Activated CD8-positive, alpha-beta T cell treated with anti-CD3 and anti-CD28 coated beads for 36 hours (primary cell): ENCODE measurements around the gene JMJD1C. TPM values are rescaled to one million over a fixed set of nuclear protein-coding genes. Genes with fewer than 3 reads are reported as not detected.

Experiments used
- ATAC-seq: fragments of 200-7000 bp; cut with Tn5 transposase; one replicate; pipeline ENCODE4 v1.10.0; 2021; ENCODE audit warnings: mild to moderate bottlenecking, moderate library complexity
- CTCF ChIA-PET: fragments of 350-600 bp; sonication (Branson Sonifier 250); formaldehyde crosslinking; loops from one replicate; lab custom pipeline; 2021; ENCODE audit warnings: antibody characterized with exemption; lab: Charles Lee
- POLR2A ChIA-PET: fragments of 350-600 bp; sonication (Branson Sonifier 250); formaldehyde crosslinking; loops from one replicate; lab custom pipeline; 2021; ENCODE audit warnings: antibody characterized with exemption; lab: Charles Lee
- DNase-seq: peaks from one replicate; pipeline ENCODE4 v3.0.0-alpha.2; 2020
- H3K27ac Mint-ChIP-seq: one replicate; pipeline ENCODE4 v1.8.0; 2021; ENCODE audit warnings: mild to moderate bottlenecking, mixed read lengths
- H3K27me3 Mint-ChIP-seq: one replicate; pipeline ENCODE4 v1.8.0; 2021; ENCODE audit warnings: mixed read lengths
- H3K36me3 Mint-ChIP-seq: one replicate; pipeline ENCODE4 v1.8.0; 2021; ENCODE audit warnings: low read depth, mixed read lengths
- H3K4me1 Mint-ChIP-seq: one replicate; pipeline ENCODE4 v1.8.0; 2021; ENCODE audit warnings: low read depth, mixed read lengths
- H3K4me3 Mint-ChIP-seq: one replicate; pipeline ENCODE4 v1.8.0; 2021; ENCODE audit warnings: mild to moderate bottlenecking, moderate library complexity, mixed read lengths
- H3K9me3 Mint-ChIP-seq: one replicate; pipeline ENCODE4 v1.8.0; 2021; ENCODE audit warnings: mixed read lengths
- CTCF ChIP-seq: fragments of 200-600 bp; IDR thresholded peaks from one replicate; pipeline ENCODE4 v1.8.0; 2022; ENCODE audit warnings: antibody characterized with exemption, mild to moderate bottlenecking
- intact Hi-C: fragments of 100-400 bp; cut with micrococcal nuclease; formaldehyde crosslinking; loops from one replicate; pipeline ENCODE4 v1.10.0; 2022
- total RNA-seq, 2 experiments: library from RNA; stranded (reverse); gene quantifications; one replicate each; pipeline ENCODE4 v1.2.3, GENCODE V29; 2021

The JMJD1C gene
- total RNA-seq, 2 experiments from 2014 or later: 45.2 to 48.1 TPM

- H3K4me3 Mint-ChIP-seq: no peak overlapping the region
- peaks cover 5% of the 10 kb centered on the region for H3K9me3 Mint-ChIP-seq
- peaks cover 46% of the 10 kb centered on the region for H3K36me3 Mint-ChIP-seq
- ATAC-seq (no peak), DNase-seq (no peak)
- no peaks in the 10 kb centered on the region for H3K27me3 Mint-ChIP-seq
- H3K27ac Mint-ChIP-seq: peak overlapping the region; percentile 5
- intact Hi-C loops: no loop called here
- TF ChIP-seq CTCF: no peak
- peaks cover 48% of the 10 kb centered on the region for H3K4me1 Mint-ChIP-seq
- POLR2A ChIA-PET: no interaction called here
- CTCF ChIA-PET: interaction anchor here (0.7 to 1.7 kb wide), 6 partner anchors 24 to 507 kb away, joined by 3 to 9 read pairs (median 5); no protein-coding TSS in a partner anchor
Observed at GRCh38 chr10:63213489-63213888, 252.3 kb downstream of the JMJD1C start.

- no peak overlapping the region for H3K4me3 Mint-ChIP-seq
- H3K36me3 Mint-ChIP-seq: peaks cover 65% of the 10 kb centered on the region
- TF ChIP-seq CTCF: no peak
- DNase-seq (peak; percentile 56), ATAC-seq (peak; percentile 64)
- peaks cover 5% of the 10 kb centered on the region for H3K9me3 Mint-ChIP-seq
- CTCF ChIA-PET: interaction anchor here (0.6 to 2.1 kb wide), 3 partner anchors 10 to 510 kb away, joined by 3 to 9 read pairs (median 4); no protein-coding TSS in a partner anchor
- intact Hi-C loops: no loop called here
- POLR2A ChIA-PET: no interaction called here
- peak overlapping the region; percentile 65 for H3K27ac Mint-ChIP-seq
- H3K4me1 Mint-ChIP-seq: peaks cover 59% of the 10 kb centered on the region
- H3K27me3 Mint-ChIP-seq: no peaks in the 10 kb centered on the region
Observed at GRCh38 chr10:63210611-63211196, 255.1 kb downstream of the JMJD1C start.

- no peak overlapping the region for H3K27ac Mint-ChIP-seq
- ATAC-seq (no peak), DNase-seq (no peak)
- no peak overlapping the region for H3K4me3 Mint-ChIP-seq
- POLR2A ChIA-PET: no interaction called here
- peaks cover 60% of the 10 kb centered on the region for H3K4me1 Mint-ChIP-seq
- TF ChIP-seq CTCF: no peak
- peaks cover 5% of the 10 kb centered on the region for H3K9me3 Mint-ChIP-seq
- H3K36me3 Mint-ChIP-seq: peaks cover 63% of the 10 kb centered on the region
- no peaks in the 10 kb centered on the region for H3K27me3 Mint-ChIP-seq
- intact Hi-C loops: no loop called here
- CTCF ChIA-PET: interaction anchor here (0.9 kb wide), 1 partner anchor 510 kb away, joined by 3 read pairs; no protein-coding TSS in a partner anchor
Observed at GRCh38 chr10:63209705-63210104, 256.1 kb downstream of the JMJD1C start.

DNA sequence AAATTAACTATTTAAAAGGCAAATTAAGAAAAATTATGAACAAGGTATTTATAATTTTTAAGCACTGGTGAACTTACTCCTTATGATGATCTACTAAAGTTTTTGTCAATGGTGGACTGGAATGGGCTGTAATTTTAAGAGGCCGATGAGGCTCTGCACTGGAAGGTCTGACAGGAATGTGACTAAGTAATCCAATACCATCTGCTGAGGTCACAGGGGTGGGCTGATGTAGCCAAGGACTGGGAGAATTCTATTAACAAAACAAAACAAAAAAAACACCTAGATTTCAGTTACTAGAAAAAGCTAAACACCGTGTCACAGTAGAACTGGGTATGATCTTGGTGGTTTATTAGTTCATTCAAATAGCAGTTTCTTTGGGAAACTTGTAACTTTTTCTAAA is 256.8 kb downstream of the JMJD1C start:
- ChIA-PET CTCF (interaction anchor here (0.9 kb wide), 1 partner anchor 511 kb away, joined by 3 read pairs; no protein-coding TSS in a partner anchor), POLR2A (no interaction called here)
- Mint-ChIP-seq H3K27me3 (no peaks in the 10 kb centered on the region), H3K4me3 (no peak overlapping the region), H3K36me3 (peaks cover 62% of the 10 kb centered on the region), H3K9me3 (peaks cover 5% of the 10 kb centered on the region), H3K4me1 (peaks cover 66% of the 10 kb centered on the region), H3K27ac (no peak overlapping the region)
- intact Hi-C loops: no loop called here
- DNase-seq (no peak), ATAC-seq (no peak)
- no peak for TF ChIP-seq CTCF

DNA sequence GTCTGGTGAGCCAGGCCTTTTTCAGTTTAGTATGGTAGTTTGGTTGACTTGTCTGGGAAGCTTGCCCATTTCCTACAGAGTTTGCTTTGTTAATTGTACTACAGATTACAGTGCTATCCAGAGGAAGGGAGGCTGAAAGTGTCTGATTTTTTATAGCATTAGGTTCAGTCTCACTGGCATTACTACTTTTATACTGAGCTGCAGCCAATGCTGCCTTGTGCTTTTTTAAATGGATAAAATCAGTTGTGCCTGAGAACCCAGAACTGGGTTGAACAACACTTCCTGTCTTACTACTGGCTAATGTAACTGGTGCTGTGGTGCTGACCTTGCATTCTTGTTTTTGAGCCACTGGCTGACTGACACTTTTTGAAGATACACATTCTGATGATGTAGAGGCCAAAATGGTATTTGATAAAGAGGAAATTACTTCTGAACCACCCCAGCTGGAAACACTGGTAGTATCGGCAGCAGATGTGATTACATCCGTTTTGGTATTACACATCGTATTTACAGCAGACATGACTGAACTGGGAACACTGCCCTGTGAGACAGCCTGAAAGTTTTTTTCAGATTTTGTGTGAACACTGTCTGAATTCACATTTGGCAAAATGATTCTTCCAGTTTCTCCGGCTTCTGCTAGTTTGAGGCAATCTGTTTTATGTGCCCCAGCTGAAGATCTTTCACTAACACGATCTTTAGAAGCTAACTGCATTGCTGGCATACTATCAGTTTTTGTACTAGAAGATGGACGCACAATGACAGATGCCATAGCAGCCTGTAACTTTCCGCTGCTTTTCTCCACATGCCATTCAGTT is 258.6 kb downstream of the JMJD1C start:
- ATAC-seq (peak; percentile 29), DNase-seq (no peak)
- CTCF ChIA-PET: interaction anchor here (1.2 to 1.9 kb wide), 3 partner anchors 10 to 422 kb away, joined by 3 to 5 read pairs (median 3); no protein-coding TSS in a partner anchor
- intact Hi-C loops: no loop called here
- POLR2A ChIA-PET: interaction anchor here (0.6 kb wide), 1 partner anchor 98 kb away, joined by 3 read pairs; no protein-coding TSS in a partner anchor
- peak overlapping the region; percentile 43 for H3K27ac Mint-ChIP-seq
- no peaks in the 10 kb centered on the region for H3K27me3 Mint-ChIP-seq
- peaks cover 5% of the 10 kb centered on the region for H3K9me3 Mint-ChIP-seq
- H3K4me3 Mint-ChIP-seq: no peak overlapping the region
- H3K36me3 Mint-ChIP-seq: peaks cover 52% of the 10 kb centered on the region
- peaks cover 61% of the 10 kb centered on the region for H3K4me1 Mint-ChIP-seq
- TF ChIP-seq CTCF: no peak
